Smooth muscle cell (in vitro differentiated cells): ENCODE results near the gene SURF1. TPM values are rescaled to one million over a fixed set of nuclear protein-coding genes. Genes with fewer than 3 reads are reported as not detected.

ENCODE experiments used
- DNase-seq: peaks from one replicate; lab custom pipeline; 2025; ENCODE audit not compliant: unreplicated experiment; lab: John Stamatoyannopoulos, UW
- H2AFZ ChIP-seq: fragments of 200-600 bp; sonication (generic); 2 replicates; pipeline ENCODE4 v1.6.0; 2016; ENCODE audit warnings: antibody characterized with exemption, low read depth, mild to moderate bottlenecking
- H3F3A ChIP-seq: fragments of 200-600 bp; sonication (generic); 2 replicates; pipeline ENCODE4 v1.6.0; 2017; ENCODE audit warnings: antibody characterized with exemption, low read depth
- H3K27ac ChIP-seq: fragments of 200-600 bp; sonication (generic); 2 replicates; pipeline ENCODE4 v1.5.1; 2016; ENCODE audit warnings: low read depth, mild to moderate bottlenecking
- H3K27me3 ChIP-seq: fragments of 200-600 bp; sonication (generic); 2 replicates; pipeline ENCODE4 v1.6.1; 2016; ENCODE audit warnings: low read depth, mild to moderate bottlenecking
- H3K36me3 ChIP-seq: fragments of 200-600 bp; sonication (generic); 2 replicates; pipeline ENCODE4 v1.5.1; 2016; ENCODE audit warnings: low read depth
- H3K4me1 ChIP-seq: fragments of 200-600 bp; sonication (generic); 2 replicates; pipeline ENCODE4 v1.5.1; 2016; ENCODE audit warnings: low read depth
- H3K4me2 ChIP-seq: fragments of 200-600 bp; sonication (generic); 2 replicates; pipeline ENCODE4 v1.6.0; 2016; ENCODE audit warnings: mild to moderate bottlenecking
- H3K4me3 ChIP-seq: fragments of 200-600 bp; sonication (generic); 2 replicates; pipeline ENCODE4 v1.5.1; 2016; ENCODE audit warnings: mild to moderate bottlenecking
- H3K79me2 ChIP-seq: fragments of 200-600 bp; sonication (generic); 2 replicates; pipeline ENCODE4 v1.6.0; 2016; ENCODE audit warnings: low read depth, mild to moderate bottlenecking
- H3K9ac ChIP-seq: fragments of 200-600 bp; sonication (generic); 2 replicates; pipeline ENCODE4 v1.6.0; 2016; ENCODE audit warnings: low read depth
- H3K9me3 ChIP-seq: fragments of 200-600 bp; sonication (generic); replicated peaks from 2 replicates; pipeline ENCODE4 v1.5.1; 2016; ENCODE audit warnings: low read depth
- H4K20me1 ChIP-seq: fragments of 200-600 bp; sonication (generic); 2 replicates; pipeline ENCODE4 v1.6.0; 2016; ENCODE audit warnings: low read depth
- CTCF ChIP-seq: fragments of 200-600 bp; sonication (generic); IDR thresholded peaks from 2 replicates; pipeline ENCODE4 v1.5.1; 2017; ENCODE audit warnings: borderline replicate concordance, mild to moderate bottlenecking, antibody characterized with exemption; ENCODE audit not compliant: insufficient read depth, poor library complexity, severe bottlenecking
- WGBS: methylation state at CpG from one replicate; pipeline ENCODE4 v1.1.7; 2016; ENCODE audit warnings: low lambda C conversion rate; 5-methylcytosine and 5-hydroxymethylcytosine counted together
- polyA plus RNA-seq: library from polyadenylated mRNA; unstranded; fragments of >200 nt; fragmentation: Nextera tagmentation; extraction: Ambion mirVana; gene quantifications from 2 replicates; pipeline ENCODE4 v1.2.1, GENCODE V29; 2016
- total RNA-seq: library from RNA; depleted of rRNA; stranded (reverse); fragments of >200 nt; gene quantifications from 2 replicates; pipeline ENCODE4 v1.2.3, GENCODE V29; 2014

Gene SURF1
- total RNA-seq (23.8 and 33.5 TPM in 2 replicates), polyA plus RNA-seq (57.7 and 60.7 TPM in 2 replicates)

GRCh38 chr9:133356391-133357091 is at the start of gene SURF1, which contains the start of gene SURF2:
SURF1 (minus strand) TSS chr9:133356487; CDS start chr9:133356453, 34 bp downstream.
SURF2 (plus strand) TSS chr9:133356550; CDS start chr9:133356593, 43 bp downstream.
- Histone ChIP-seq H3K36me3 (no peaks in the 10 kb centered on the region), H3K27ac (peak within 1 kb of the TSS; percentile 51), H4K20me1 (peaks cover 64% of the 10 kb centered on the region), H3K4me3 (peak within 1 kb of the TSS; percentile 73), H3F3A (peaks cover 45% of the 10 kb centered on the region), H2AFZ (no peak within 1 kb of the TSS), H3K9ac (peak within 1 kb of the TSS; percentile 77), H3K27me3 (no peaks in the 10 kb centered on the region), H3K9me3 (no peaks in the 10 kb centered on the region), H3K79me2 (peaks cover 23% of the 10 kb centered on the region), H3K4me1 (peaks cover 12% of the 10 kb centered on the region), H3K4me2 (peak within 1 kb of the TSS; percentile 96)
- DNase-seq: peak; percentile 44
- no peak for TF ChIP-seq CTCF
- WGBS: 2% methylated on average over 44 of the region's 78 CpGs

GRCh38 chr9:133405508-133406438 is 49.5 kb upstream of the SURF1 start:
- TF ChIP-seq CTCF: no peak
- Histone ChIP-seq H4K20me1 (peaks cover 10% of the 10 kb centered on the region), H3K4me1 (no peaks in the 10 kb centered on the region), H3F3A (no peaks in the 10 kb centered on the region), H3K9ac (no peak overlapping the region), H3K79me2 (no peaks in the 10 kb centered on the region), H3K27ac (no peak overlapping the region), H3K4me3 (no peak overlapping the region), H3K36me3 (peaks cover 10% of the 10 kb centered on the region), H2AFZ (no peak overlapping the region), H3K4me2 (no peak overlapping the region), H3K9me3 (no peaks in the 10 kb centered on the region), H3K27me3 (no peaks in the 10 kb centered on the region)
- DNase-seq: no peak
- WGBS: 96% methylated on average over 19 of the region's 19 CpGs

- no peaks in the 10 kb centered on the region for H3F3A ChIP-seq
- H3K9me3 ChIP-seq: no peaks in the 10 kb centered on the region
- H2AFZ ChIP-seq: no peak overlapping the region
- H3K27ac ChIP-seq: no peak overlapping the region
- no peak overlapping the region for H3K4me2 ChIP-seq
- H3K79me2 ChIP-seq: no peaks in the 10 kb centered on the region
- peaks cover 10% of the 10 kb centered on the region for H4K20me1 ChIP-seq
- no peak for TF ChIP-seq CTCF
- no peak overlapping the region for H3K9ac ChIP-seq
- no peaks in the 10 kb centered on the region for H3K27me3 ChIP-seq
- 98% methylated on average over 12 of the region's 12 CpGs for WGBS
- no peaks in the 10 kb centered on the region for H3K4me1 ChIP-seq
- no peak for DNase-seq
- H3K4me3 ChIP-seq: no peak overlapping the region
- no peaks in the 10 kb centered on the region for H3K36me3 ChIP-seq
These were observed 48.2 kb upstream of the SURF1 start for GRCh38 chr9:133404454-133405002.
